Peyer's patch (tissue), 4 donors: ENCODE measurements around the gene PCED1B.

Experiments
- CTCF ChIP-seq, 6 experiments: fragments of 450-650 bp in 4 of 6; fragments of 200-600 bp in 2 of 6; sonication (generic) in 1 of 6; IDR thresholded peaks; one replicate each; pipeline ENCODE4 v1.5.1; 2017 to 2019; ENCODE audit warnings: antibody characterized with exemption in 6 of 6, mild to moderate bottlenecking in 3 of 6, moderate library complexity in 1 of 6
- POLR2A ChIP-seq, 2 donors: fragments of 450-650 bp; IDR thresholded peaks; one replicate each; pipeline ENCODE4 v1.5.1; 2017; ENCODE audit warnings: antibody characterized with exemption in 2 of 2, mild to moderate bottlenecking in 2 of 2, moderate library complexity in 2 of 2

GRCh38 chr12:47110011-47110541 lies 30.7 kb downstream of the PCED1B start:
- TF ChIP-seq CTCF (IDR thresholded peaks at IDR 0.05) (no peak), POLR2A (IDR thresholded peaks at IDR 0.05) (no peak)
